Measurements from ENCODE around the gene ABCC4.

ABCC4 gene

GRCh38 chr13:95039415-95039814 lies 261.8 kb downstream of the ABCC4 start:
- no peak for DNase-seq

GRCh38 chr13:95038949-95039348 lies 262.3 kb downstream of the ABCC4 start:
- no peak for DNase-seq

GRCh38 chr13:95035311-95036109 lies 265.7 kb downstream of the ABCC4 start:
- no peak for DNase-seq

GRCh38 chr13:95033890-95034289 lies 267.4 kb downstream of the ABCC4 start:
- no peak for DNase-seq

GRCh38 chr13:95032121-95032520 lies 269.1 kb downstream of the ABCC4 start:
- no peak for DNase-seq

- no peak for DNase-seq
These were observed 270.4 kb downstream of the ABCC4 start for GRCh38 chr13:95030821-95031343.

GRCh38 chr13:95027638-95028037 lies 273.6 kb downstream of the ABCC4 start:
- no peak for DNase-seq

GRCh38 chr13:95025116-95025515 lies 276.1 kb downstream of the ABCC4 start:
- DNase-seq, result no peak

- no peak for DNase-seq
These were observed 277.8 kb downstream of the ABCC4 start for GRCh38 chr13:95023405-95023804.

GRCh38 chr13:95020298-95020987 lies 280.8 kb downstream of the ABCC4 start:
- DNase-seq, result no peak

GRCh38 chr13:95019886-95020285 lies 281.4 kb downstream of the ABCC4 start:
- DNase-seq, result no peak

GRCh38 chr13:95007322-95007721 lies 293.9 kb downstream of the ABCC4 start:
- no peak for DNase-seq

- DNase-seq, result no peak
These were observed 296.0 kb downstream of the ABCC4 start for GRCh38 chr13:95005300-95005699.

GRCh38 chr13:95003019-95003813 lies 298.0 kb downstream of the ABCC4 start:
- DNase-seq, result no peak

- no peak for DNase-seq
These were observed 299.1 kb downstream of the ABCC4 start for GRCh38 chr13:95002126-95002525.

GRCh38 chr13:94999871-95000270 lies 301.4 kb downstream of the ABCC4 start:
- no peak for DNase-seq

GRCh38 chr13:94997126-94997525 lies 304.1 kb downstream of the ABCC4 start:
- no peak for DNase-seq

- no peak for DNase-seq
These were observed 304.8 kb downstream of the ABCC4 start for GRCh38 chr13:94996445-94996844.

- DNase-seq, result no peak
These were observed 306.7 kb downstream of the ABCC4 start for GRCh38 chr13:94994506-94994905.

- no peak for DNase-seq
These were observed 307.6 kb downstream of the ABCC4 start for GRCh38 chr13:94993616-94994015.

GRCh38 chr13:94992036-94992960 lies 309.0 kb downstream of the ABCC4 start:
- no peak for DNase-seq

- DNase-seq, result peak in 1 of 5 experiments; percentile 19
These were observed 312.6 kb downstream of the ABCC4 start for GRCh38 chr13:94988654-94989053.
